ENCODE measurements around the gene PPT1.
"Not testable (repeated sequence)": the region's sequence is repeated elsewhere in the genome, so short reads cannot be mapped to it uniquely, and the experiment has no call there.

DNA sequence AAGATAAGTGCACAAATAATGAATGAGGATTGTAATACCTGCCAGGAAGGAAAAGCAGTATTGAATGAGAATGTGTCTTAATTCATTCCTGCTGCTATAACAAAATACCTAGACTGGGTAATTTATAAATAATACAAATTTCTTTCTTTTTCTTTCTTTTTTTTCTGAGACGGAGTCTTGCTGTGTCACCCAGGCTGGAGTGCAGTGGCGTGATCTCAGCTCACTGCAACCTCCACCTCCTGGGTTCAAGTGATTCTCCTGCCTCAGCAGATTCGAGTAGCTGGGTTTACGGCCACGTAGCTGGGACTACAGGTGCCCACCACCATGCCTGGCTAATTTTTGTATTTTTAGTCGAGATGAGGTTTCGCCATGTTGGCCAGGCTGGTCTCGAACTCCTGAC is 59.8 kb downstream of the PPT1 start:
- TF ChIP-seq SP5 (CRISPR knock-in tag; IDR thresholded peaks at IDR 0.05; ENCODE audit: borderline replicate concordance, low read depth); CBX5 (CRISPR knock-in tag; IDR thresholded peaks at IDR 0.05; ENCODE audit: borderline replicate concordance): not testable (repeated sequence)
